ENCODE data around the gene OR8A1.

Gene OR8A1

DNA sequence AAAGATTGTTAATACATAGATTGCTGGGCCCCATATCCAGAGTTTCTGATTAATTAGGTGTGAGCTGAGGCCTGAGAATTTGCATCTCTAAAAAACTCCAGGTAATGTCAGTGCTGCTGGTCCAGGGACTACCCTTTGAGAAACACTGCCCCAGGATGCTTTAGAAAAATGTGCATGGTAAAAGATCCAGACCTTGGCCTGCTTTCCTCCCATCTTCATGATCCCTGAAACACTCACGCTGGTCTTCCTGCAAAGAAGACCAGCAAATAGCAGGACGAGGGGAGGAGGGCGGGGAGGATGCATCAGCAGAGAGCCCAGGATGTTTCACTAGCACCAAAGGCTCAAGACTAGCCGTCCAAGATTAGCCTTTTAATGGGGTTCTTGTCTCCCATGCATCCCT, at the start of gene OR8A1:
Gene OR8A1, plus strand, starts transcription at position 301 of the 400 bp plus-strand sequence. CDS start 123 bp downstream, outside the sequence.
- DNase-seq = no peak

DNA sequence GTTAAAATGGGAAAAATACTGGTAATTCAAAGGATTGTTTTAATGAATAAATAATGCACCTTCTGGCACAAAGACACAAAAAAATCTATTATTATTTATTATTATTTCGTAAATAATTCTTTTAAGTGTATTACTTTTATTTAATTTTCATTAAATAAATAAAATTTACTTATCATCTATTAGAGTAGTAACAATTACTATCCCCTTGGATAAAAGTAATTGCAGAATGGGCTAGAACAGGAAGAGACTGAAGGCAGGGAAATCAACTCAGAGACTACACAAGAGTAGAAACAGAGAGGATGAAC, 49.3 kb upstream of the OR8A1 start:
- no peak for DNase-seq

DNA sequence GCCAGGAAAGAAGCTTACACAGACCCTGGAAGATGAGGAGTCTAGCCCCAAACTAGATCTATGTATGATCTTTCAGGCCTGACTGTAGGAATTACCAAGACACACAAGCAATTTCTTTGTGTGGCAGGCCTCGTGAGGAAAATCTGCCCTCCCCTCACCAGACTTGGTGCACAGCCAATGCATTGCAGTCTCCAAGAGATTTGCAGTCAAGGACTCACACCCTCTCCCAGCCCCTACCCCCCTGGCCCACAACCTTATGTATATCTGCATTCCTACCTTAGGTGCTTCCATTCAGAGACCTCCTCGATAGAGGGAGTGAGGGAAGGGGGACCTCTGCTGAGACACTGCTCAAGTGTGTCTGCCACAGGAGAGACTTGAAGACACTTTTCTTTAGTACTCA, 36.2 kb upstream of the OR8A1 start:
- no peak for DNase-seq

DNA sequence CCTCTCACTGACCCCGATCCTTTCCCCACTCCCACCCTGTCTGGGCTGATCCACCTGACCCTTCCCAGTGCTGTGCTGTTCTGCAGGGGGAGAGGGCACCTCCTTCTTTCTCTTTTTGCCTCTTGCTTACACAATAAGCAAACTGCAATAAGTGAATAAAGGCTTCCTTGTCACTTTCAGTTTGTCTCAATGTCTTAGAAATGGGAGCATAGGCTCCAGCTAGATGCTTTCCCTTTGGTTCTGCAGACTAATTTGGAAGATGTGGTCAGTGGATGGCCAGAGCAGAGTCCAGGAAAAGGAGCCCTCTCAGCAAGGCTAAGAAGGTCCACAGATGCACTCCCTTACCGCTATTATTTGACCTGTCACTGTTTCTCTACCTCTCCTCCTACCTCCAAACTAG, 35.7 kb upstream of the OR8A1 start:
- no peak for DNase-seq

DNA sequence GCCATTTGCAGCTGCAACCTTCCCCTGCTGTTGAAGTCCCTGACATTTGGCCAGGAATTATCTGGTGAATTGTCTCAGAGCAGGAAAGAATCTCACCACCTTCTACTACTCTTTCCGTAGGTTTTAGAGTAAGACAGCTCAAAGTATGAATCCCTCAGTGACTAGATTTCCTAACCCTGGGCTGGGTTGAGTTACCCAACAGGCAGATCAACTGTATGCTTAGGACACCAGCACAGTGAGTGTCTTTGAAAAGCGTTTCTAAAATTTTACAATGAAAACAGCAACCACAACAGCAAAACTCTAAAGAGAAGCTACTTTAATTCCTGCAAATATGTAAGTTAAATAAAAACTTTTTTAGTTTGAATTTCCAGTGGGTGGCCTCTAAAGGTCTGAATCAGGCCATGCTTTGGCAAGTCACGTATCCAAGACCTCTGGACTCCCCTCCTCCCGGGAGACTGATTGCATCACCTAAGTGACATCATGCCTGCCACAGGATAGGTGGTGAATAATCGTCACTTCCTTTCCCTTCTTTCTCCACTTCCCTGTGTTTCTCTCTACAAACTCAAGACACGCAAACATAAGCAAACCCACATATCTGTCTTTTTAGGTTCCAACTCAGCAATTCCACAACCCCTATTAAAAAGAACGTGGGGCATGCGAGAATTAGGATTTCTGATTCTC, 34.1 kb upstream of the OR8A1 start:
- DNase-seq = no peak

DNA sequence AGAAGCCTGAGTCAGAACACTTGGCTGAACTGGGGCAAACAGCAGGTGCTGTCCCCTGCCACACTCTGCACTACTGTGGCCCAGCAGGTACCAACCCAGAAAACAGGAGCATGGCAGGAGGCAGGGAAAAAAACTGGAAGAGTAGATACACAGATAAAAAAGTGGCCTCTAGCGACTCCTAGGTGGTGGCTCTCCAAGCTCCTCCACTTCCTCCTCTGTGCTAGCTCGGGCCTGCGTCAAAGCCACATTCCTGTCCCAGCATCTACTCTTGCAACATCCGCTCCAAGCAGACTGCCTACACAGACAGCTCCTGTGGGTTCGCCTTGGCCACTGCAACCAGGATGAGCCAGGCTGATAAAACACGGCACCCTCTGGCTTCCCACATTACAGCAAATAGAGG, 33.3 kb upstream of the OR8A1 start:
- no peak for DNase-seq

DNA sequence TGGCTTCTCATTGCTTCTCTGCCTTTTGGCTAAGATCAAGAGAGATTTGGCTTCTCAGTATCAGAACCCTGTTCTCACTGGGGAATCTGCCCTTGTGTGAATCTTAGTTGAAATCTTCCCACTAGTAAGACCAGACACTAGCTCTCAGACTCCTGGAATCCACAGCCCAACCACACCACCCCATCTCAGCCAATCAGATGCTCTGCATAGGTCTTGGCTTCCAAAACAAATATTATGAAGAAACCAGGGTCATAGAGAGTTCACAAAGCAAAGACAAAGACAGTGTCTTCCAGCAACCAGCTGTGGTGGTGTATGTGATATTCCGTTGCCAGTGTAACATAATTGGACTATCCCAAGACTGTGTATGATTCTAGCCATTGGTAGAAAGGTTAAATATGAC, 31.8 kb upstream of the OR8A1 start:
- DNase-seq = no peak

DNA sequence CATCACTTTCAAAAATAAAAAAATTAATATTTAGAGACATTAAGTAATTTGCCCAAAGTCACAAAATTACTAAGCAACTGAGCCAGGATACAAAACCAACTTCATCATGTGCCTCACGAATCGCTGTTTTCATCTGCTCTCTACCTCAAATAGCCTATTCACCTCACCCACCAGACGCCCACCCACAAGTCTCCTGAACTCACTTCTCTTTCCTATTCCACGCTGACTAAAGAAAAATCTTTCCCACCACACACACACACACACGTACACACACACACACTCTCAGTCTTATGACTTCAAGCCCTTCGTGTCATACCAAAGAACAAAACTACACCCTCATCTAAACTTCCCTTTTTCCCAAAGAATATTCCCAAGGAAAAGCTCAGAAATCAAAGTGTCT, 28.6 kb upstream of the OR8A1 start:
- DNase-seq = no peak

DNA sequence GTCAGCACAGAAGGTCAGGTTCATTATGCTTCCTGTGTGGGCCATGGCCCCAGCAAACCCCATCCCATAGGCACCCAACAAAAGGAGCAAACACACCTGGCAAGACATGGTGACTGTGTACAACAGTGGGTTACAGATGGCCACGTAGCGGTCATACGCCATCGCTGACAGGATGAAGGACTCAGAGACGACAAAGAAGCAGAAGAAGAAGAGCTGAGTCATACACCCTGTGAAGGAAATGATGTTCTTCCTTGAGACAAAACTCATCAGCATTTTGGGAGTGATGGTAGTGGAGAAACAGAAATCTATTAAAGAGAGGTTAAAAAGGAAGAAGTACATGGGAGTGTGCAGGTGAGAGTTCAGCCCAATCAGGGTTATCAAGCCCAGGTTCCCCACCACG, 26.7 kb upstream of the OR8A1 start:
- no peak for DNase-seq

DNA sequence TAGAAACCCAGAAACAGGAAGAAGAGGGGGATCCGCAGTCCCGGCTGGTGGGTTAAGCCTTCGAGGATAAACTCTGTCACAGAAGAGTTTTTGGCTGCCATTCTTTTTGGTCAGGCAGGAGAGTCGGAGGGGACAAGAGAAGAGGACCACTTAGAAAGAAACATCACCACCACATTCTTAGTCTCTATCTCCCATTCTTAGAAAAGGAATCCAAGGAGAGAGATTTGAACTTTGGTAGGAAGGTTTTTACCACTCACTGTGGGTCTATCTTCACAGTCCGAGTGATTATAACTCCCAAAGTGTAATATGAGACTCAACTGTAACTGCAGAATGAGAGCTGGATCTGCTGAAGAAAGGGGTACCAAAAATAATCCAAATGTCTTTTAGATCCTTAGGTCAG, 26.2 kb upstream of the OR8A1 start, which contains the start of gene OR8B12:
Gene OR8B12, minus strand, starts transcription at position 101 of the 400 bp plus-strand sequence. Its CDS starts 0 bp downstream, at position 101.
- no peak for DNase-seq

DNA sequence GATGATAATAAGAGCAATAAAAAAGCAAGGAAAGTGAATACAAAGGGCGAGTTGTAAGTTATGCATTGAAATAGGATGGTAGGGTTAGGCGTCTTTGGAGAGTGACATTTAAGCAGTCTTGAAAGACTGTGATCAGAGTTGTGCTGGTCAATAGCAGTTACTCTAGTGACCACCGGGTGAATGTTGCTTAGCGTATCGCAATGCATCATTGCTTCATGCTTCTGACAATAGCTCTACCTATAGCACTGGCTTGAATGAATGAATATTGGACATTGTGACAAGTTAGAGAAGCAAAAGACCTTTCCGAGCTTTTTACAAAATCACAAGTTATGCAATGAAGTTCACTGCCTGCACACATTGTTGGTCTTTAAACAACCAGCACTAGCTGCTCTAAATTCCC, 18.6 kb upstream of the OR8A1 start:
- no peak for DNase-seq

DNA sequence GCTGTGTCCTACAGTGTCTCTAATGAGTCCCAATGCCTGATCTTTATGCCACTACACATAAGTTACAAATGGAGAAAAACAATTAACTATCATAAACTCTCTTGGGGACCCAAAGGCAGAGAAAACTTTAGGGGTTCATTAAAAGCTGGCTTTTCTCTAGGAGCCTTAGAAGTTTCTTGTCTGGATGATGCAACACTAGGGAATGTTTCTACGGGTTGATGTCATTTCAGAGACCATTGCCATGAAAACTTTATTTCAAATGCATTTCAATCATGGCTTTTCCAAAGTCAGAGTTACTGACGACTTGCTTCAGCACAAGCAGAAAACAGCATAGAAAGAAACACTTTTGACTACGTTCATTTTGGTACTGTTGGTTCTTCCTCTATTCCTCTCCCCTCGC, 17.8 kb upstream of the OR8A1 start:
- no peak for DNase-seq

DNA sequence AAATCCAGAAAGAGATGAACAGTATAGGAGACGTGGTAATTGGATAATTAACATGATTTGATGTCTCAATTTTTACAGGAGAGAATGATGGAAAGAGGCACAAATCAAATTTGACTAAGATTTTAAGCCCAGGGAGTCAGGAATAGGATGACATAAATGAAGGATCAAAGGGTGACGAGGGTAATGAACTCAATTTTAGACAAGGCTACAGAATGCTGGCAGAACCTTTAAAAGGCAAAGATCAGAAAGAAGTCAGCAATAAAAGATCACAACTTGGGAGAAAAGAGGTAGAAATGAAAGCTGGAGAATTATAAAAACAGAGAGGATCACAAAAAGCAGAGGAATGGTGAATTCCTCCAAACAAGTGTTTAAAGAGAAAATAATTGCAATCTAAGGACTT, 13.0 kb upstream of the OR8A1 start:
- DNase-seq = no peak

DNA sequence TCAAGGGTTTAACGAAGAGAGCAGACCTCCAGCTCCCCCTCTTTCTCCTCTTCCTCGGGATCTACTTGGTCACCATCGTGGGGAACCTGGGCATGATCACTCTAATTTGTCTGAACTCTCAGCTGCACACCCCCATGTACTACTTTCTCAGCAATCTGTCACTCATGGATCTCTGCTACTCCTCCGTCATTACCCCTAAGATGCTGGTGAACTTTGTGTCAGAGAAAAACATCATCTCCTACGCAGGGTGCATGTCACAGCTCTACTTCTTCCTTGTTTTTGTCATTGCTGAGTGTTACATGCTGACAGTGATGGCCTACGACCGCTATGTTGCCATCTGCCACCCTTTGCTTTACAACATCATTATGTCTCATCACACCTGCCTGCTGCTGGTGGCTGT, 363 bp downstream of the OR8A1 start:
- DNase-seq = no peak

DNA sequence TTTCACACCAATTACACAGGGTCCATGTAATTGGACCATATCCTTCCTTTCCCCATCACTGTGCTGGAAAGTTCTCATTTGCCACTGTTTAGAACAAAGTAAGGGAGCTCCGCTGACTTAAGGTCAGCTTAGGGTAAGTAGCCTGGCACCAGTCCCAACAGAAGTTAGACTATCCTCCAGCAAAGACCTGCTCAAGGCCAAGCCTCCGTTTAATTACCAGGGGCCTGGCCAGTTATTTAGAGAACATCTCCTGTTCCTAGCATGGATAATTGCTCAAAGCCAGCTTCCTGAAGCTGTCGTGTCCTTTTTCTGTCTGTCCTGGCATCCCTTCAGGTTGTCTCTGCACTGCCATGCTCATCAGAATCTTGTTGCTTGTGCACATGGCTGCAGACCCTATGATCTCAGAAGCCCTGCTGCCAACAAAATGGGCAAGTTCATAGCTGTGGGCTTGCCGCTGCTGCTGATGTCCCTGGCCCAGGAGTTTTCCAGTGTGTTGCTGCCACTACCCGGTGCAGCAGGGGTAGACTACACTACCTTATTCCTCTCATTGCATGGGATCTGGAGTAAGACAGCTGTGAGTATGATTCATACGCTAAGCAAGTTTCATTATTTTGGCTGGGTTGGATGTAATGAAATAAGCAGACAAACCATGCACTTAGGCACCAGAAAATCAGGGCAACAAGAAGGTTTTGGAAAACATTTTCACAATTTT, 8.1 kb downstream of the OR8A1 start:
- DNase-seq = no peak

DNA sequence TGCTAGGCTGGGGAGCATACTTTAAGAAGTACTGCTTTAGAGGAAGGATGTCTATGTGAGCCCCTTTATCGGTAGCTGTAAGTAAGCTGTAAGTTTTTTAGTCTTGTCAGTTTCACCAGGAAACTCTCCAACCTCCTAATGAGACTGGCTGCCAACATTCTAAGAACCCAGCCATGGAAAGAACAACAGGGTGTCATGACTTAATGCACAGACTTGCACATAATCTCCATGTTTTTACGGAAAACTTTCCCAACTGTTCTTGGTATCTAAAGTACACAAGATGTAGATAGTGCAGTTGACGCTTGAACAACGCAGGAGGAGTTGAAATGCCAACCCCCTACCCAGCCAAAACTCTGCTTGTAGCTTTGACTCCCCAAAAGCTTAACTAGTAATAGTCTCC, 9.0 kb downstream of the OR8A1 start:
- DNase-seq = no peak

DNA sequence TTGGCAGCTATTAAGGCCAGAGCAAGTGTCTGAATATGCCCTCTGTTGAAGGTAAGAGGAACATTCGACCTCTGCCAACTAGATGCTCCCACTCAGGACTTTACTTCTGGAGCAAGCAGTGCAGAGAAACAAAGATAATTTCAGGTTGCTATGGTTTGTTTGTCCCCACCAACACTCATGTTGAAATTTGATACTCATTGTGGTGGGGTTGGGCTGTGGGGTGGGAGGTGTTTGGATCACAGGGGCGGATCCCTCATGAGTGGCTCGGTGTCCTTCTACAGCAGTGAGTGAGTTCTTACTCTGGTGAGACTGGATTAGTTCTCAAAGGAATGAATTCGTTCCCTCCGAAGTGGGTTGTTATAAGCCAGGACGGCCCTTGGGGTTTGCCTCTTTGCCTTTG, 12.0 kb downstream of the OR8A1 start:
- DNase-seq = no peak

DNA sequence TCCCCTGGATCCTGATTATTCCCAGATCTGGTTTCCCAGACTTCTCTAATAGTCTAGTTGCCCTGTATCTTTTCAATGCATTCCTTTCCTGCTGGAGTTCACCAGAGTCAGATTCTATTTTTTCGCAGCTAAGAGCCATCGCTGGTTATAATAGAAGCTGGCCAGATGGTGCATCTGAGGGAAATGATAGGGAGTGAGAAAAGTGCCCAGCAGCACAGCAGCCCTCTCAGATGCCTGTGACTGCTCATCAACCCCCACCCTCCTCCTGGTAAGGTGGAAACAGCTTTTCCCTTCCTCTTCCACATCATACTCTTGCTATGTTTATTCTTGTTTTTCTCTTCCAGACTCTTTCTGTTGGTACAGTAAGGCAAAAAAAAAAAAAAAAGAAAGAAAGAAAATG, 12.8 kb downstream of the OR8A1 start:
- no peak for DNase-seq

DNA sequence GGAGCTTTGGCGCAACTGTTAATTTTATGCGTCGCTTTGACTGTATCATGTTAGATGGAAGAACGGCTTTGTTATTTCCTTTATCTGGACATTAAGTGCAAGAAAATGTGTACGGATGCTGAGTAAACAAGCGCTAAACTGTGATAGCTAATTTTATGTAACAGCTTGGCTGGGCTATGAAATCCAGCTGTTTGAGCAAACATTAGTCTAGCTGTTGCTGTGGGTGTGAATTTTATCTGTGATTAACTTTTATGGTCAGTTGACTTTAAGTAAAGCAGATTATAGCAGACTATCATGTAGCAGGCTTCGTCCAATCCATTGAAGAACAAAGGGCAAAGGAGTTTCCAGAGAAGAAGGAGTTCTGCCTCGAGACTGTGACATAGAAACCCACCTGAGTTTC, 14.0 kb downstream of the OR8A1 start:
- DNase-seq = no peak

DNA sequence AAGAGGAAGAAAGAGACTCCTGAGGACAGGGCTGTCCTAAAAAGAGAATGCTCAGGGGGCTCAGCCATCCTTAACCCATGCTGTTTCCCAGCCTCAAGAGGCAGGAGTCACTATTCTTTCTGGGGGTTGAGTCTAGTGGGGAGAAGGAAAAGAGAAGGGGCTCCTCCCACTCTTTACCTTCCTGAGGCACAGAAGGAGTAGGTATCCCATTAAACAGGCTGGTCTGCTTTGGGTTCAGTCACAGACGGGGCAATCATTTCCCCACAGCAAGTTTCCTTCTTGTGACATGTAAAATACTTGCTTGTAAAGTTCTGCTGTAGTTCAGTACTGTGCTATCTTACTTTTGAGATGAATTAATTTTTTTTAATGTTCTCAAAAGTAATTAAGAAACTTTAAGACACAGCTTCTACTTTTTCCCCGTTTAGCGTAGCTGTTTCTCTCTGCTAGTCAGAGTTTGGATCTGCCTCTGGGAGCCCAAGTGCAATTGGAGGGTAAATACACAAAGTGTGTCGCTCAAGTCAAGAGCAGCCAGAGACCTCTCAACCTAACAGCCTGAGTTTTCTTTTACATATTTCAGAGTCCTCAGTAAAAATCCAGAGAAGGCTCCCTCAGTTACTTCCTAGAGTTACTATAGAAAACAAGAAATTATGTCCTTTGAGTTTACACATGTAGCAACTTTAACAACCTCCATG, 15.0 kb downstream of the OR8A1 start:
- DNase-seq = no peak

DNA sequence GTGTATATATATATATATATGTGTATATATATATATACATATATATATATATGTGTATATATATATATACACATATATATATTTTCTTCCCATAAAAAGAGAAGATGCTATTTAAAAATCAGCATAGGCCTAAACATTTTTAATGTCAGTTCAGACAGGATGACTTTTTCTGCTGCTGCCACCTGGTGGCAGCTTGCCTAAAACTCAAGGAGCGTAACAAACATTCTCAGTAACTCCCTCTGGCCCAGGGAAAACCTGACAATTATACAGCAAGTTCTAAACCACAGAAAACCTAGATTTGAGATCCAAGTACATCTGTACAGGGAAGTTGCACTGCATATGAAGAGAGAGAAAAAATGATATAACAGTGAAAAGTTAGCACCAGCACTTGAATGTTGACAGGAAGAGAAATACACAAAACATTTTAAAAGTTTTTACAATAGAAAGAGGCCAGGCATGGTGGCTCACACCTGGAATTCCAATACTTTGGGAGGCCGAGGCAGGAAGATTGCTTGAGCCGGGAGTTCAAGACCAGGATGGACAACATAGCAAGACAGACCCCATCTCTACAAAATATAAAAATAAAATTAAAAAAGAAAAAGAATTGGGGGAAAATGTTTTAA, 16.6 kb downstream of the OR8A1 start:
- peak; percentile 30 for DNase-seq

DNA sequence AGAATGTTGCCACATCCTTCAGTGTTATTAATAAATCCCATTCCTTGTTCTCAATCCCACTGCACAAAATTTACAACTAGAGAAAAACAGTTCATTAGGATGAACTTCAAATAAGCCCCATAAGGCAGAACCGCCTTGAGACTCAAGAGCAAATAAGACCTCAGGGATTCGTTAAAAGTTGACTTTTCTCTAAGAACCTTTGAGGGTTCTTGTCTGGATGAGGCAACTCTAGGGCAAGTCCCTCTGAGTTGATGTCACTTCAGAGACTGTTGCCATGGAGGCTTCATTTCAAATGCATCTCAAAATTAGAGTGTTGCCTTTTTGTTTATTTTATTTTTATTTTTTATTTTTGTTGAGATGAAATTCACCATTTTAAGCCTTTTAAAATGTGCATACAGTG, 21.6 kb downstream of the OR8A1 start:
- DNase-seq = no peak

DNA sequence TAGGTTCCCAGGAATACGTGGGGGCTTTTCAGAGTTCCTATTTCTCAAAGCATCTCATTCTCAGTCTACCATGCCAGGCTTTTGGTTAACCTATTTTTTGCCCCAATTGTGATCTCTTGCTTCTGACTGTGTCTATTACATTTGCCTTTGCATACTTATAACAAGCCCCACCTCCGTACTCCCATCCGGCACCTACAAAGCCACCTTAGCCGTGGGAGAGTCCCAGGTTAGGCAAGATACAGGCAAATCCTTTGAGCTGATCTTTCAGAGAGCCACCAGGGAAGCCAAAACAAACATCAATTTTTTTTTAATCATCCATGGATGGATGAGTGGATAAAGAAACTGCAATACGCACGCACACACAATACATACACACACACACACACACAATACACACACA, 22.8 kb downstream of the OR8A1 start:
- no peak for DNase-seq

DNA sequence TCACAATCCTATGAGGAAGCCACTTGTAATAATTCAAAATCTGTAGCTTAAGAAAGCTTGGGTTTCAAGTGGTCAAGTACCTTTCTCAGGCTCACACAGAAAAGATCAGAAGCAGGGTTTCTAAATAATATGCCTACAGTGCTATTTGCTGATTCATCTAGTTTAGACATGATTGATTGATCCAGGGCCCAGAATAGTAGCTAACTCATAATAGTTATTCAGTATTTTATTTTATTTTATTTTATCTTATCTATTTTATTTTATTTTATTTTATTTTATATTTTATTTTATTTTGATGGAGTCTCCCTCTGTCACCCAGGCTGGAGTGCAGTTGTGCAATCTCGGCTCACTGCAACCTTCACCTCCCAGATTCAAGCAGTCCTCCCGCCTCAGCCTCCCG, 25.5 kb downstream of the OR8A1 start:
- DNase-seq = no peak

All from NCI-H2029 treated with DMSO at 0.1 percent for 48 hours (cell line).